ENCODE measurements around the gene PLCH1.

DNA sequence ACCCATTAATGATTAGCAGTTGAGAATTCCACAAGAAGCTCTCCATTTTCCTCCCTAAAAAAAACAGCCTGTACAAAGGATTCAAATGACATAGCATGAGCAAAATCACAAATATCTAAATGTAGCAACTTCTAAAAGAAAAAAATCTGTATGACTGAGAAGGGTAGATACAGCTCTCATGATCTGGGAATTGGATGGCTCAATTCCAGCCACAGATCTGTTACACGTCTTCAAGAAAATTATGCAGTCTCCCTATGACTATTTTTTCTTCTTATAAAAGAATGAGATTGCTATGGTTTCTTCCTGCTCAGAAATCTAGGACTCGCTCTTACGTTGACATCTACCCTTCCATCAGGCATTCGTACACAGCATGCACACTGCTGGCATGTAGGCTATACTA, 71.5 kb downstream of the PLCH1 start:
- no peak for TF ChIP-seq IRF4 (IDR thresholded peaks at IDR 0.05; ENCODE audit: low read depth, low read length)
- TF ChIP-seq, protein P1, sequence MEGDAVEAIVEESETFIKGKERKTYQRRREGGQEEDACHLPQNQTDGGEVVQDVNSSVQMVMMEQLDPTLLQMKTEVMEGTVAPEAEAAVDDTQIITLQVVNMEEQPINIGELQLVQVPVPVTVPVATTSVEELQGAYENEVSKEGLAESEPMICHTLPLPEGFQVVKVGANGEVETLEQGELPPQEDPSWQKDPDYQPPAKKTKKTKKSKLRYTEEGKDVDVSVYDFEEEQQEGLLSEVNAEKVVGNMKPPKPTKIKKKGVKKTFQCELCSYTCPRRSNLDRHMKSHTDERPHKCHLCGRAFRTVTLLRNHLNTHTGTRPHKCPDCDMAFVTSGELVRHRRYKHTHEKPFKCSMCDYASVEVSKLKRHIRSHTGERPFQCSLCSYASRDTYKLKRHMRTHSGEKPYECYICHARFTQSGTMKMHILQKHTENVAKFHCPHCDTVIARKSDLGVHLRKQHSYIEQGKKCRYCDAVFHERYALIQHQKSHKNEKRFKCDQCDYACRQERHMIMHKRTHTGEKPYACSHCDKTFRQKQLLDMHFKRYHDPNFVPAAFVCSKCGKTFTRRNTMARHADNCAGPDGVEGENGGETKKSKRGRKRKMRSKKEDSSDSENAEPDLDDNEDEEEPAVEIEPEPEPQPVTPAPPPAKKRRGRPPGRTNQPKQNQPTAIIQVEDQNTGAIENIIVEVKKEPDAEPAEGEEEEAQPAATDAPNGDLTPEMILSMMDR (IDR thresholded peaks at IDR 0.05 in 2 of 3, conservative IDR thresholded peaks at IDR 0.05 in 1 of 3; ENCODE audit: control insufficient read depth in 2 of 3, extremely low read depth in 1 of 3, insufficient read depth in 1 of 3, low read depth in 3 of 3, low read length in 3 of 3), result no peak
- no peak for TF ChIP-seq NR2F1 (conservative IDR thresholded peaks at IDR 0.05)
- no peak for TF ChIP-seq NFIC (IDR thresholded peaks at IDR 0.05; ENCODE audit: low read depth, low read length)
- TF ChIP-seq FOXK2 (IDR thresholded peaks at IDR 0.05), result no peak
- TF ChIP-seq TAF1 (IDR thresholded peaks at IDR 0.05; ENCODE audit: borderline replicate concordance, low read depth, low read length), result no peak
- TF ChIP-seq, protein P2, sequence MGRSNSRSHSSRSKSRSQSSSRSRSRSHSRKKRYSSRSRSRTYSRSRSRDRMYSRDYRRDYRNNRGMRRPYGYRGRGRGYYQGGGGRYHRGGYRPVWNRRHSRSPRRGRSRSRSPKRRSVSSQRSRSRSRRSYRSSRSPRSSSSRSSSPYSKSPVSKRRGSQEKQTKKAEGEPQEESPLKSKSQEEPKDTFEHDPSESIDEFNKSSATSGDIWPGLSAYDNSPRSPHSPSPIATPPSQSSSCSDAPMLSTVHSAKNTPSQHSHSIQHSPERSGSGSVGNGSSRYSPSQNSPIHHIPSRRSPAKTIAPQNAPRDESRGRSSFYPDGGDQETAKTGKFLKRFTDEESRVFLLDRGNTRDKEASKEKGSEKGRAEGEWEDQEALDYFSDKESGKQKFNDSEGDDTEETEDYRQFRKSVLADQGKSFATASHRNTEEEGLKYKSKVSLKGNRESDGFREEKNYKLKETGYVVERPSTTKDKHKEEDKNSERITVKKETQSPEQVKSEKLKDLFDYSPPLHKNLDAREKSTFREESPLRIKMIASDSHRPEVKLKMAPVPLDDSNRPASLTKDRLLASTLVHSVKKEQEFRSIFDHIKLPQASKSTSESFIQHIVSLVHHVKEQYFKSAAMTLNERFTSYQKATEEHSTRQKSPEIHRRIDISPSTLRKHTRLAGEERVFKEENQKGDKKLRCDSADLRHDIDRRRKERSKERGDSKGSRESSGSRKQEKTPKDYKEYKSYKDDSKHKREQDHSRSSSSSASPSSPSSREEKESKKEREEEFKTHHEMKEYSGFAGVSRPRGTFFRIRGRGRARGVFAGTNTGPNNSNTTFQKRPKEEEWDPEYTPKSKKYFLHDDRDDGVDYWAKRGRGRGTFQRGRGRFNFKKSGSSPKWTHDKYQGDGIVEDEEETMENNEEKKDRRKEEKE (IDR thresholded peaks at IDR 0.05), result no peak
- no peak for TF ChIP-seq HDAC2 (IDR thresholded peaks at IDR 0.05)
- no peak for TF ChIP-seq CHD2 (IDR thresholded peaks at IDR 0.05; ENCODE audit: borderline replicate concordance, low read depth, low read length)
- no peak for TF ChIP-seq SIX5 (IDR thresholded peaks at IDR 0.05; ENCODE audit: low read depth, low read length, severe bottlenecking)
- TF ChIP-seq MTA2 (IDR thresholded peaks at IDR 0.05; ENCODE audit: low read depth), result no peak
- TF ChIP-seq POLR2A (IDR thresholded peaks at IDR 0.05; ENCODE audit: low read depth, low read length), result no peak
- TF ChIP-seq, protein P3, sequence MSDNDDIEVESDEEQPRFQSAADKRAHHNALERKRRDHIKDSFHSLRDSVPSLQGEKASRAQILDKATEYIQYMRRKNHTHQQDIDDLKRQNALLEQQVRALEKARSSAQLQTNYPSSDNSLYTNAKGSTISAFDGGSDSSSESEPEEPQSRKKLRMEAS (IDR thresholded peaks at IDR 0.05; ENCODE audit: low read depth, low read length), result no peak
